Neural progenitor cell (in vitro differentiated cells): ENCODE measurements around the gene PRIMA1. TPM values are rescaled to one million over a fixed set of nuclear protein-coding genes. Genes with fewer than 3 reads are reported as not detected.

Source experiments
- DNase-seq: peaks from one replicate; pipeline ENCODE4 v3.0.0-alpha.2; 2016; ENCODE audit warnings: low spot score
- H2AFZ ChIP-seq: fragments of 200-600 bp; sonication (generic); replicated peaks from 2 replicates; pipeline ENCODE4 v1.6.1; 2016; ENCODE audit warnings: antibody characterized with exemption
- H3F3A ChIP-seq: fragments of 200-600 bp; sonication (generic); 2 replicates; pipeline ENCODE4 v1.6.1; 2016; ENCODE audit warnings: antibody characterized with exemption, low read depth
- H3K27ac ChIP-seq: fragments of 200-600 bp; sonication (generic); 2 replicates; pipeline ENCODE4 v1.5.1; 2016; ENCODE audit warnings: mild to moderate bottlenecking
- H3K27me3 ChIP-seq: fragments of 200-600 bp; sonication (generic); 2 replicates; pipeline ENCODE4 v1.6.1; 2016; ENCODE audit warnings: mild to moderate bottlenecking, moderate library complexity
- H3K36me3 ChIP-seq: fragments of 200-600 bp; sonication (generic); 2 replicates; pipeline ENCODE4 v1.5.1; 2016
- H3K4me1 ChIP-seq: fragments of 200-600 bp; sonication (generic); 2 replicates; pipeline ENCODE4 v1.6.1; 2016; ENCODE audit warnings: mixed run types
- H3K4me2 ChIP-seq: fragments of 200-600 bp; sonication (generic); 2 replicates; pipeline ENCODE4 v1.6.1; 2016
- H3K4me3 ChIP-seq: fragments of 200-600 bp; sonication (generic); 2 replicates; pipeline ENCODE4 v1.5.1; 2016
- H3K79me2 ChIP-seq: fragments of 200-600 bp; sonication (generic); 2 replicates; pipeline ENCODE4 v1.6.1; 2016; ENCODE audit warnings: low read depth
- H3K9ac ChIP-seq: fragments of 200-600 bp; sonication (generic); 2 replicates; pipeline ENCODE4 v1.6.1; 2016
- H3K9me3 ChIP-seq: fragments of 200-600 bp; sonication (generic); 2 replicates; pipeline ENCODE4 v1.5.1; 2016; ENCODE audit warnings: low read depth
- H4K20me1 ChIP-seq: fragments of 200-600 bp; sonication (generic); 2 replicates; pipeline ENCODE4 v1.6.1; 2016; ENCODE audit warnings: low read depth
- H3K27ac Mint-ChIP-seq: 3 replicates; pipeline ENCODE4 v1.8.0; 2021; ENCODE audit warnings: mixed read lengths
- H3K27me3 Mint-ChIP-seq: 2 replicates; pipeline ENCODE4 v1.8.0; 2022; ENCODE audit warnings: low read depth, mild to moderate bottlenecking, inconsistent platforms, moderate library complexity, mixed read lengths; ENCODE audit not compliant: insufficient read depth
- H3K36me3 Mint-ChIP-seq: 3 replicates; pipeline ENCODE4 v1.8.0; 2021; ENCODE audit warnings: mixed read lengths
- H3K4me1 Mint-ChIP-seq: 3 replicates; pipeline ENCODE4 v1.8.0; 2021; ENCODE audit warnings: mixed read lengths
- H3K4me3 Mint-ChIP-seq: 3 replicates; pipeline ENCODE4 v1.8.0; 2021; ENCODE audit warnings: mild to moderate bottlenecking, moderate library complexity, mixed read lengths
- H3K9me3 Mint-ChIP-seq: 3 replicates; pipeline ENCODE4 v1.8.0; 2020; ENCODE audit warnings: mixed read lengths
- EZH2 ChIP-seq: fragments of 200-600 bp; sonication (generic); IDR thresholded peaks from 2 replicates; pipeline ENCODE4 v1.6.1; 2017; ENCODE audit warnings: antibody characterized with exemption, mild to moderate bottlenecking, moderate library complexity
- EZH2phosphoT487 ChIP-seq: fragments of 200-600 bp; sonication (generic); IDR thresholded peaks from 2 replicates; pipeline ENCODE4 v1.6.1; 2017; ENCODE audit warnings: antibody characterized with exemption
- total RNA-seq: library from RNA; depleted of rRNA; stranded (reverse); fragments of >200 nt; gene quantifications from 2 replicates; pipeline ENCODE4 v1.2.3, GENCODE V29; 2015; ENCODE audit warnings: low replicate concordance
- TF ChIP-seq, protein P1 (sequence below): fragments of 200-600 bp; sonication (generic); IDR thresholded peaks from 2 replicates; pipeline ENCODE4 v1.5.1; 2017; ENCODE audit warnings: antibody characterized with exemption, mild to moderate bottlenecking

Gene PRIMA1
- total RNA-seq, 1 donor from 2014 or later: 2.8 TPM

GRCh38 chr14:93674343-93674742 lies 113.9 kb downstream of the PRIMA1 start:
- Histone ChIP-seq H4K20me1 (no peaks in the 10 kb centered on the region), H3K79me2 (no peaks in the 10 kb centered on the region), H3K27ac (no peak overlapping the region), H3K9me3 (no peaks in the 10 kb centered on the region), H3K4me3 (no peak overlapping the region), H3K36me3 (no peaks in the 10 kb centered on the region), H3K4me1 (no peaks in the 10 kb centered on the region), H3F3A (no peaks in the 10 kb centered on the region), H3K9ac (no peak overlapping the region), H3K27me3 (no peaks in the 10 kb centered on the region), H2AFZ (no peak overlapping the region), H3K4me2 (no peak overlapping the region)
- H3K36me3 Mint-ChIP-seq: no peaks in the 10 kb centered on the region
- no peaks in the 10 kb centered on the region for H3K9me3 Mint-ChIP-seq
- no peak overlapping the region for H3K4me3 Mint-ChIP-seq
- DNase-seq: no peak
- no peaks in the 10 kb centered on the region for H3K4me1 Mint-ChIP-seq
- peaks cover 4% of the 10 kb centered on the region for H3K27me3 Mint-ChIP-seq
- TF ChIP-seq, protein P1, sequence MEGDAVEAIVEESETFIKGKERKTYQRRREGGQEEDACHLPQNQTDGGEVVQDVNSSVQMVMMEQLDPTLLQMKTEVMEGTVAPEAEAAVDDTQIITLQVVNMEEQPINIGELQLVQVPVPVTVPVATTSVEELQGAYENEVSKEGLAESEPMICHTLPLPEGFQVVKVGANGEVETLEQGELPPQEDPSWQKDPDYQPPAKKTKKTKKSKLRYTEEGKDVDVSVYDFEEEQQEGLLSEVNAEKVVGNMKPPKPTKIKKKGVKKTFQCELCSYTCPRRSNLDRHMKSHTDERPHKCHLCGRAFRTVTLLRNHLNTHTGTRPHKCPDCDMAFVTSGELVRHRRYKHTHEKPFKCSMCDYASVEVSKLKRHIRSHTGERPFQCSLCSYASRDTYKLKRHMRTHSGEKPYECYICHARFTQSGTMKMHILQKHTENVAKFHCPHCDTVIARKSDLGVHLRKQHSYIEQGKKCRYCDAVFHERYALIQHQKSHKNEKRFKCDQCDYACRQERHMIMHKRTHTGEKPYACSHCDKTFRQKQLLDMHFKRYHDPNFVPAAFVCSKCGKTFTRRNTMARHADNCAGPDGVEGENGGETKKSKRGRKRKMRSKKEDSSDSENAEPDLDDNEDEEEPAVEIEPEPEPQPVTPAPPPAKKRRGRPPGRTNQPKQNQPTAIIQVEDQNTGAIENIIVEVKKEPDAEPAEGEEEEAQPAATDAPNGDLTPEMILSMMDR: no peak
- TF ChIP-seq EZH2phosphoT487 (no peak), EZH2 (no peak)
- H3K27ac Mint-ChIP-seq: no peak overlapping the region

GRCh38 chr14:93669632-93670031 lies 118.7 kb downstream of the PRIMA1 start:
- no peak for DNase-seq
- no peak overlapping the region for H3K4me3 Mint-ChIP-seq
- no peaks in the 10 kb centered on the region for H3K36me3 Mint-ChIP-seq
- Histone ChIP-seq H3K4me2 (no peak overlapping the region), H3K27ac (no peak overlapping the region), H3K9me3 (peaks cover 32% of the 10 kb centered on the region), H2AFZ (no peak overlapping the region), H3K9ac (no peak overlapping the region), H3K27me3 (no peaks in the 10 kb centered on the region), H3K79me2 (no peaks in the 10 kb centered on the region), H3K4me1 (no peaks in the 10 kb centered on the region), H3K4me3 (no peak overlapping the region), H3K36me3 (peaks cover 15% of the 10 kb centered on the region), H4K20me1 (no peaks in the 10 kb centered on the region), H3F3A (peaks cover 11% of the 10 kb centered on the region)
- TF ChIP-seq EZH2: no peak
- TF ChIP-seq EZH2phosphoT487: no peak
- TF ChIP-seq, protein P1: no peak
- no peaks in the 10 kb centered on the region for H3K4me1 Mint-ChIP-seq
- H3K27me3 Mint-ChIP-seq: peaks cover 2% of the 10 kb centered on the region
- H3K9me3 Mint-ChIP-seq: peaks cover 15% of the 10 kb centered on the region
- no peak overlapping the region for H3K27ac Mint-ChIP-seq

Other genes starting within 250 kb of the PRIMA1 start
- gene FAM181A, start 138.9 kb upstream of the PRIMA1 start, total RNA-seq: not detected in 2 replicates
- gene ASB2, start 188.1 kb upstream of the PRIMA1 start, total RNA-seq: 0.62 TPM in 1 of 2 replicates, not detected in the other
- gene CCDC197, start 208.8 kb upstream of the PRIMA1 start, total RNA-seq: not detected in 2 replicates
- gene OTUB2, start 237.9 kb upstream of the PRIMA1 start, total RNA-seq: 6.8 and 9.6 TPM in 2 replicates